ENCODE measurements around the gene POLDIP2. TPM values are rescaled to one million over a fixed set of nuclear protein-coding genes. Genes with fewer than 3 reads are reported as not detected.
A peak's percentile ranks its signal among the peaks of the same experiment; 100 is the strongest.

POLDIP2 gene
- total RNA-seq, 2 donors from 2014 or later, result 69.0 to 72.1 TPM

- H3K27ac Mint-ChIP-seq, result no peak within 1 kb of the TSS
- peak; percentile 95 for DNase-seq
- peaks cover 48% of the 10 kb centered on the region for H3K4me1 Mint-ChIP-seq
- H3K9me3 Mint-ChIP-seq, result no peaks in the 10 kb centered on the region
- H3K4me3 Mint-ChIP-seq, result peak within 1 kb of the TSS; percentile 63
- whole genome bisulfite sequencing, 2 experiments (ENCODE audit: insufficient coverage in 1 of 2, insufficient read length in 1 of 2), result 2 to 4% methylated on average over 5 to 70 of the region's 70 CpGs
- Histone ChIP-seq H3K27ac (ENCODE audit: low read depth, low read length) (no peak within 1 kb of the TSS), H3K9ac (ENCODE audit: extremely low read depth, low read length, poor library complexity, severe bottlenecking) (peak within 1 kb of the TSS; percentile 16), H3K36me3 (ENCODE audit: control insufficient read depth, insufficient read depth, low read length) (no peaks in the 10 kb centered on the region), H3K4me1 (ENCODE audit: control insufficient read depth, insufficient read depth, low read length) (peaks cover 15% of the 10 kb centered on the region), H3K9me3 (ENCODE audit: control insufficient read depth, low read length) (no peaks in the 10 kb centered on the region), H3K27me3 (ENCODE audit: control insufficient read depth, insufficient read depth, low read length, poor library complexity, severe bottlenecking) (no peaks in the 10 kb centered on the region), H3K4me3 (ENCODE audit: low read length) (peak within 1 kb of the TSS; percentile 74)
- H3K36me3 Mint-ChIP-seq (ENCODE audit: low read depth), result no peaks in the 10 kb centered on the region
- H3K27me3 Mint-ChIP-seq (ENCODE audit: insufficient read depth), result peaks cover 11% of the 10 kb centered on the region
- no peak for TF ChIP-seq CTCF (conservative IDR thresholded peaks at IDR 0.05)
Measured at GRCh38 chr17:28405632-28406472, 48.5 kb upstream of the POLDIP2 start, which contains the start of gene SLC46A1. Gene SLC46A1, minus strand, starts transcription at chr17:28406212. Its CDS starts 98 bp downstream, at chr17:28406114.

- peak overlapping the region; percentile 74 for H3K4me3 ChIP-seq (ENCODE audit: low read length)
- peaks cover 48% of the 10 kb centered on the region for H3K4me1 Mint-ChIP-seq
- peaks cover 9% of the 10 kb centered on the region for H3K27me3 Mint-ChIP-seq (ENCODE audit: insufficient read depth)
- H3K9me3 Mint-ChIP-seq, result no peaks in the 10 kb centered on the region
- H3K27me3 ChIP-seq (ENCODE audit: control insufficient read depth, insufficient read depth, low read length, poor library complexity, severe bottlenecking), result no peaks in the 10 kb centered on the region
- peak overlapping the region; percentile 63 for H3K4me3 Mint-ChIP-seq
- H3K9me3 ChIP-seq (ENCODE audit: control insufficient read depth, low read length), result no peaks in the 10 kb centered on the region
- WGBS, 2 experiments (ENCODE audit: insufficient coverage in 1 of 2, insufficient read length in 1 of 2), result 63 to 67% methylated on average over 14 to 33 of the region's 33 CpGs
- H3K4me1 ChIP-seq (ENCODE audit: control insufficient read depth, insufficient read depth, low read length), result peaks cover 15% of the 10 kb centered on the region
- no peak overlapping the region for H3K27ac Mint-ChIP-seq
- DNase-seq, result peak; percentile 80
- peak; percentile 12 for TF ChIP-seq CTCF (conservative IDR thresholded peaks at IDR 0.05)
- H3K36me3 Mint-ChIP-seq (ENCODE audit: low read depth), result no peaks in the 10 kb centered on the region
- H3K36me3 ChIP-seq (ENCODE audit: control insufficient read depth, insufficient read depth, low read length), result no peaks in the 10 kb centered on the region
- H3K9ac ChIP-seq (ENCODE audit: extremely low read depth, low read length, poor library complexity, severe bottlenecking), result no peak overlapping the region
- H3K27ac ChIP-seq (ENCODE audit: low read depth, low read length), result no peak overlapping the region
Measured at GRCh38 chr17:28404812-28405570, 47.7 kb upstream of the POLDIP2 start.

GRCh38 chr17:28404461-28404811 lies 47.1 kb upstream of the POLDIP2 start:
- H3K9me3 Mint-ChIP-seq, result no peaks in the 10 kb centered on the region
- Histone ChIP-seq H3K4me3 (ENCODE audit: low read length) (no peak overlapping the region), H3K9me3 (ENCODE audit: control insufficient read depth, low read length) (no peaks in the 10 kb centered on the region), H3K9ac (ENCODE audit: extremely low read depth, low read length, poor library complexity, severe bottlenecking) (no peak overlapping the region), H3K4me1 (ENCODE audit: control insufficient read depth, insufficient read depth, low read length) (peaks cover 15% of the 10 kb centered on the region), H3K36me3 (ENCODE audit: control insufficient read depth, insufficient read depth, low read length) (no peaks in the 10 kb centered on the region), H3K27me3 (ENCODE audit: control insufficient read depth, insufficient read depth, low read length, poor library complexity, severe bottlenecking) (no peaks in the 10 kb centered on the region), H3K27ac (ENCODE audit: low read depth, low read length) (no peak overlapping the region)
- no peaks in the 10 kb centered on the region for H3K36me3 Mint-ChIP-seq (ENCODE audit: low read depth)
- WGBS, 2 experiments (ENCODE audit: insufficient coverage in 1 of 2, insufficient read length in 1 of 2), result 89 to 96% methylated on average over 5 of the region's 5 CpGs
- H3K27ac Mint-ChIP-seq, result no peak overlapping the region
- peaks cover 48% of the 10 kb centered on the region for H3K4me1 Mint-ChIP-seq
- no peak for TF ChIP-seq CTCF (conservative IDR thresholded peaks at IDR 0.05)
- peak overlapping the region; percentile 63 for H3K4me3 Mint-ChIP-seq
- no peak for DNase-seq
- H3K27me3 Mint-ChIP-seq (ENCODE audit: insufficient read depth), result peaks cover 9% of the 10 kb centered on the region
